ENCODE measurements around the gene RNF213.
"Not testable (repeated sequence)": the region's sequence is repeated elsewhere in the genome, so short reads cannot be mapped to it uniquely, and the experiment has no call there.

The RNF213 gene

GRCh38 chr17:80225230-80225629, 35.4 kb upstream of the RNF213 start:
- DNase-seq: no peak

GRCh38 chr17:80227156-80227555, 33.5 kb upstream of the RNF213 start:
- no peak for DNase-seq

- no peak for DNase-seq
These were observed 33.0 kb upstream of the RNF213 start for GRCh38 chr17:80227666-80228065.

- no peak for DNase-seq
These were observed 32.2 kb upstream of the RNF213 start for GRCh38 chr17:80228477-80228876.

- DNase-seq: no peak
These were observed 31.6 kb upstream of the RNF213 start for GRCh38 chr17:80229011-80229410.

GRCh38 chr17:80232438-80232837, 28.2 kb upstream of the RNF213 start:
- no peak for DNase-seq

- DNase-seq: no peak
These were observed 27.4 kb upstream of the RNF213 start for GRCh38 chr17:80233202-80233601.

- no peak for DNase-seq
These were observed 23.7 kb upstream of the RNF213 start for GRCh38 chr17:80236911-80237310.

- DNase-seq: no peak
These were observed 23.3 kb upstream of the RNF213 start for GRCh38 chr17:80237386-80237785.

GRCh38 chr17:80242505-80242904, 18.1 kb upstream of the RNF213 start:
- no peak for DNase-seq

- DNase-seq: no peak
These were observed 16.9 kb upstream of the RNF213 start for GRCh38 chr17:80243526-80244433.

- DNase-seq: not testable (repeated sequence)
These were observed 16.2 kb upstream of the RNF213 start for GRCh38 chr17:80244448-80244847.

GRCh38 chr17:80244871-80245509, 15.7 kb upstream of the RNF213 start:
- no peak for DNase-seq

- DNase-seq: no peak
These were observed 14.9 kb upstream of the RNF213 start for GRCh38 chr17:80245566-80246265.

GRCh38 chr17:80246266-80246681, 14.4 kb upstream of the RNF213 start:
- DNase-seq: no peak

GRCh38 chr17:80246726-80247125, 13.9 kb upstream of the RNF213 start:
- no peak for DNase-seq

- no peak for DNase-seq
These were observed 13.1 kb upstream of the RNF213 start for GRCh38 chr17:80247561-80247960.

- DNase-seq: no peak
These were observed 12.4 kb upstream of the RNF213 start for GRCh38 chr17:80248001-80248893.

GRCh38 chr17:80248894-80249710, 11.6 kb upstream of the RNF213 start:
- no peak for DNase-seq

- no peak for DNase-seq
These were observed 8.7 kb upstream of the RNF213 start for GRCh38 chr17:80251966-80252365.

- peak; percentile 58 for DNase-seq
These were observed 7.8 kb upstream of the RNF213 start for GRCh38 chr17:80252871-80253270.

Data from NCI-H2171 treated with DMSO at 0.1 percent for 48 hours (cell line).